Endodermal cell (in vitro differentiated cells): ENCODE data around the gene ZNF775. TPM values are rescaled to one million over a fixed set of nuclear protein-coding genes. Genes with fewer than 3 reads are reported as not detected.

Experiments used
- DNase-seq: peaks from one replicate; pipeline ENCODE4 v3.0.0-alpha.2; 2017
- H3K27ac ChIP-seq: 2 replicates; pipeline ENCODE4 v1.5.1; 2013; ENCODE audit warnings: mild to moderate bottlenecking, low read depth, low read length, moderate library complexity
- H3K27me3 ChIP-seq: 2 replicates; pipeline ENCODE4 v1.6.1; 2013; ENCODE audit warnings: mild to moderate bottlenecking, low read length, moderate library complexity; ENCODE audit not compliant: insufficient read depth, control insufficient read depth, poor library complexity, severe bottlenecking
- H3K36me3 ChIP-seq: 2 replicates; pipeline ENCODE4 v1.7.0; 2013; ENCODE audit warnings: mild to moderate bottlenecking, low read length, moderate library complexity; ENCODE audit not compliant: control insufficient read depth, insufficient read depth
- H3K4me1 ChIP-seq: one replicate; pipeline ENCODE4 v1.7.0; 2013; ENCODE audit warnings: low read length; ENCODE audit not compliant: control insufficient read depth, insufficient read depth
- H3K4me3 ChIP-seq: 2 replicates; pipeline ENCODE4 v1.5.1; 2013; ENCODE audit warnings: mild to moderate bottlenecking, low read length, moderate library complexity
- H3K9ac ChIP-seq: 2 replicates; pipeline ENCODE4 v1.6.1; 2013; ENCODE audit warnings: mild to moderate bottlenecking, low read length, moderate library complexity; ENCODE audit not compliant: poor library complexity, severe bottlenecking; ENCODE audit errors: extremely low read depth
- H3K9me3 ChIP-seq: 2 replicates; pipeline ENCODE4 v1.6.1; 2013; ENCODE audit warnings: mild to moderate bottlenecking, low read length, moderate library complexity; ENCODE audit not compliant: control insufficient read depth
- H3K27ac Mint-ChIP-seq: 2 replicates; pipeline ENCODE4 v1.8.0; 2020; ENCODE audit warnings: mixed read lengths
- H3K27me3 Mint-ChIP-seq: 2 replicates; pipeline ENCODE4 v1.8.0; 2021; ENCODE audit warnings: mild to moderate bottlenecking, mixed read lengths; ENCODE audit not compliant: insufficient read depth
- H3K36me3 Mint-ChIP-seq: 2 replicates; pipeline ENCODE4 v1.8.0; 2020; ENCODE audit warnings: low read depth, mixed read lengths
- H3K4me1 Mint-ChIP-seq: 2 replicates; pipeline ENCODE4 v1.8.0; 2020; ENCODE audit warnings: mixed read lengths
- H3K4me3 Mint-ChIP-seq: 2 replicates; pipeline ENCODE4 v1.8.0; 2020; ENCODE audit warnings: mild to moderate bottlenecking, moderate library complexity, mixed read lengths
- H3K9me3 Mint-ChIP-seq: 2 replicates; pipeline ENCODE4 v1.8.0; 2020; ENCODE audit warnings: mild to moderate bottlenecking, mixed read lengths
- CTCF ChIP-seq: fragments of 200-600 bp; sonication (generic); conservative IDR thresholded peaks from 2 replicates; pipeline ENCODE4 v1.5.0; 2021; ENCODE audit warnings: antibody characterized with exemption, mild to moderate bottlenecking
- WGBS, 2 experiments: methylation state at CpG; one replicate each; pipeline versions ENCODE4 v1.1.5 to v1.1.7; 2013; ENCODE audit warnings: missing lambda C conversion rate in 2 of 2, mixed read lengths in 1 of 2; ENCODE audit not compliant: insufficient coverage in 1 of 2, insufficient read length in 1 of 2; 5-methylcytosine and 5-hydroxymethylcytosine counted together
- total RNA-seq, 2 donors: library from RNA; stranded (reverse); fragmentation: NEBNext Ultra II Directional in 1 of 2; extraction: Animal tissue kit (Norgen Biotek cat#: 25700) in 1 of 2; gene quantifications; 2 replicates in 1 of 2; 3 replicates in 1 of 2; pipeline ENCODE4 v1.2.1, GENCODE V29; 2021

Gene ZNF775
- total RNA-seq, 2 donors from 2014 or later = 10.0 to 11.3 TPM

- Mint-ChIP-seq H3K36me3 (peaks cover 26% of the 10 kb centered on the region), H3K4me3 (no peak overlapping the region), H3K27ac (peak overlapping the region; percentile 40), H3K27me3 (no peaks in the 10 kb centered on the region), H3K9me3 (no peaks in the 10 kb centered on the region), H3K4me1 (peaks cover 61% of the 10 kb centered on the region)
- 87 to 94% methylated on average over 5 to 6 of the region's 6 CpGs for WGBS, 2 experiments
- peak; percentile 45 for DNase-seq
- Histone ChIP-seq H3K9me3 (no peaks in the 10 kb centered on the region), H3K36me3 (peaks cover 24% of the 10 kb centered on the region), H3K4me1 (peaks cover 14% of the 10 kb centered on the region), H3K9ac (no peak overlapping the region), H3K4me3 (no peak overlapping the region), H3K27ac (no peak overlapping the region), H3K27me3 (no peaks in the 10 kb centered on the region)
- no peak for TF ChIP-seq CTCF
These were observed 2.6 kb upstream of the ZNF775 start for GRCh38 chr7:150376560-150376959.

GRCh38 chr7:150377196-150377595, 1.9 kb upstream of the ZNF775 start:
- Mint-ChIP-seq H3K36me3 (peaks cover 26% of the 10 kb centered on the region), H3K27ac (peak overlapping the region; percentile 91), H3K27me3 (no peaks in the 10 kb centered on the region), H3K4me3 (no peak overlapping the region), H3K4me1 (peaks cover 63% of the 10 kb centered on the region), H3K9me3 (no peaks in the 10 kb centered on the region)
- Histone ChIP-seq H3K27ac (no peak overlapping the region), H3K36me3 (peaks cover 18% of the 10 kb centered on the region), H3K4me1 (peaks cover 14% of the 10 kb centered on the region), H3K27me3 (no peaks in the 10 kb centered on the region), H3K9me3 (no peaks in the 10 kb centered on the region), H3K4me3 (no peak overlapping the region), H3K9ac (no peak overlapping the region)
- no peak for DNase-seq
- TF ChIP-seq CTCF = no peak
- 77 to 80% methylated on average over 1 to 3 of the region's 3 CpGs for WGBS, 2 experiments

- peak overlapping the region; percentile 99 for H3K27ac ChIP-seq
- 82 to 100% methylated on average over 2 to 4 of the region's 4 CpGs for WGBS, 2 experiments
- peak overlapping the region; percentile 91 for H3K27ac Mint-ChIP-seq
- peak overlapping the region; percentile 93 for H3K4me3 Mint-ChIP-seq
- peaks cover 66% of the 10 kb centered on the region for H3K4me1 Mint-ChIP-seq
- peaks cover 22% of the 10 kb centered on the region for H3K36me3 Mint-ChIP-seq
- H3K4me3 ChIP-seq = no peak overlapping the region
- H3K27me3 Mint-ChIP-seq = no peaks in the 10 kb centered on the region
- H3K9me3 Mint-ChIP-seq = no peaks in the 10 kb centered on the region
- H3K9ac ChIP-seq = no peak overlapping the region
- H3K4me1 ChIP-seq = peaks cover 15% of the 10 kb centered on the region
- H3K9me3 ChIP-seq = no peaks in the 10 kb centered on the region
- H3K36me3 ChIP-seq = peaks cover 15% of the 10 kb centered on the region
- TF ChIP-seq CTCF = no peak
- no peaks in the 10 kb centered on the region for H3K27me3 ChIP-seq
- DNase-seq = no peak
These were observed 1.5 kb upstream of the ZNF775 start for GRCh38 chr7:150377635-150378034.
